ENCODE data around the gene MND1.

DNA sequence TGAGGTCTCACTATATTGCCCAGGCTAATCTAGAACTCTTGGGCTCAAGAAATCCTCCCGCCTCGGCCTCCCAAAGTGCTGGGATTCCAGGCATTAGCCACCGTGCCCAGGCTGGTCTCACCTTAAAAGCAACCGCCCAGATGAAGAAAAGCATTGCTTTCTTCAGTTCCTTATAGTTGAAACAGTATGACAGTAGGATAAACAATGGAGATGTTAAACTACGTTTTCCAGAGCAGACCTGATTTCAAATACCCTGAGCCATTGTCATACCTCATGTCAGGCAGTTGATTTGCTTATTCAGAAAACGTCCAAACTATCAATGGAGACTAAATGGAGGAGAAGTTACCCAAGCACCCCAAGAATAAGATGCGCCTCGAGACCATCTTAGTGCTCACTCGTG is 95.3 kb downstream of the MND1 start:
- TF ChIP-seq, protein P1, sequence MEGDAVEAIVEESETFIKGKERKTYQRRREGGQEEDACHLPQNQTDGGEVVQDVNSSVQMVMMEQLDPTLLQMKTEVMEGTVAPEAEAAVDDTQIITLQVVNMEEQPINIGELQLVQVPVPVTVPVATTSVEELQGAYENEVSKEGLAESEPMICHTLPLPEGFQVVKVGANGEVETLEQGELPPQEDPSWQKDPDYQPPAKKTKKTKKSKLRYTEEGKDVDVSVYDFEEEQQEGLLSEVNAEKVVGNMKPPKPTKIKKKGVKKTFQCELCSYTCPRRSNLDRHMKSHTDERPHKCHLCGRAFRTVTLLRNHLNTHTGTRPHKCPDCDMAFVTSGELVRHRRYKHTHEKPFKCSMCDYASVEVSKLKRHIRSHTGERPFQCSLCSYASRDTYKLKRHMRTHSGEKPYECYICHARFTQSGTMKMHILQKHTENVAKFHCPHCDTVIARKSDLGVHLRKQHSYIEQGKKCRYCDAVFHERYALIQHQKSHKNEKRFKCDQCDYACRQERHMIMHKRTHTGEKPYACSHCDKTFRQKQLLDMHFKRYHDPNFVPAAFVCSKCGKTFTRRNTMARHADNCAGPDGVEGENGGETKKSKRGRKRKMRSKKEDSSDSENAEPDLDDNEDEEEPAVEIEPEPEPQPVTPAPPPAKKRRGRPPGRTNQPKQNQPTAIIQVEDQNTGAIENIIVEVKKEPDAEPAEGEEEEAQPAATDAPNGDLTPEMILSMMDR (conservative IDR thresholded peaks at IDR 0.05; ENCODE audit: low read length): no peak
- no peak for TF ChIP-seq EZH2phosphoT487 (IDR thresholded peaks at IDR 0.05; ENCODE audit: borderline replicate concordance)
